Suppressor macrophage treated with lipopolysaccharide for 1 hour (primary cell): Measurements from ENCODE around the gene TMEM59L.

Source experiments
- DNase-seq, 3 donors: peaks; one replicate each; pipeline ENCODE4 v3.0.0-alpha.2; 2020 to 2022

The TMEM59L gene

GRCh38 chr19:18609717-18610051 is 3.0 kb upstream of the TMEM59L start:
- DNase-seq = no peak

- no peak for DNase-seq
Measured at GRCh38 chr19:18610245-18610555, 2.5 kb upstream of the TMEM59L start.

GRCh38 chr19:18610556-18611326 is 1.9 kb upstream of the TMEM59L start:
- DNase-seq = no peak

- no peak for DNase-seq
Measured at GRCh38 chr19:18611327-18612050, 1.2 kb upstream of the TMEM59L start.

GRCh38 chr19:18612051-18612771 is 459 bp upstream of the TMEM59L start:
- DNase-seq = no peak

GRCh38 chr19:18613589-18614234 is 1.0 kb downstream of the TMEM59L start:
- no peak for DNase-seq

GRCh38 chr19:18616023-18616422 is 3.4 kb downstream of the TMEM59L start:
- DNase-seq = no peak

- DNase-seq = no peak
Measured at GRCh38 chr19:18617562-18617961, 4.9 kb downstream of the TMEM59L start.

GRCh38 chr19:18618236-18618635 is 5.6 kb downstream of the TMEM59L start:
- DNase-seq = no peak

- no peak for DNase-seq
Measured at GRCh38 chr19:18620311-18620710, 7.6 kb downstream of the TMEM59L start.

- DNase-seq = no peak
Measured at GRCh38 chr19:18620902-18621301, 8.2 kb downstream of the TMEM59L start.

- DNase-seq = no peak
Measured at GRCh38 chr19:18626906-18627305, 14.2 kb downstream of the TMEM59L start.

GRCh38 chr19:18629166-18630088 is 16.8 kb downstream of the TMEM59L start:
- DNase-seq = no peak

GRCh38 chr19:18633321-18633720 is 20.7 kb downstream of the TMEM59L start:
- DNase-seq = no peak

- DNase-seq = no peak
Measured at GRCh38 chr19:18634612-18635297, 22.1 kb downstream of the TMEM59L start.

- no peak for DNase-seq
Measured at GRCh38 chr19:18635831-18636182, 23.1 kb downstream of the TMEM59L start.

- DNase-seq = peak; percentile 98 to 100 (median 99)
Measured at GRCh38 chr19:18636183-18636968, 23.7 kb downstream of the TMEM59L start.

GRCh38 chr19:18636969-18637629 is 24.4 kb downstream of the TMEM59L start, which contains the start of gene KLHL26:
Gene KLHL26 (plus strand): TSS chr19:18637028. CDS start chr19:18637055, 27 bp downstream.
- DNase-seq = no peak

- peak in 1 of 3 donors; percentile 20 for DNase-seq
Measured at GRCh38 chr19:18637673-18638630, 25.3 kb downstream of the TMEM59L start.
